Esophagus muscularis mucosa (tissue), 4 donors: ENCODE data around the gene KRT86.
"Not testable (repeated sequence)": the region's sequence is repeated elsewhere in the genome, so short reads cannot be mapped to it uniquely, and the experiment has no call there.

Experiments
- EP300 ChIP-seq: sonication (generic); formaldehyde crosslinking; IDR thresholded peaks from one replicate; pipeline ENCODE4 v1.6.1; 2017; ENCODE audit warnings: antibody characterized with exemption
- POLR2A ChIP-seq: fragments of 450-650 bp; IDR thresholded peaks from one replicate; pipeline ENCODE4 v1.6.1; 2017; ENCODE audit warnings: antibody characterized with exemption, moderate library complexity, mild to moderate bottlenecking, low read depth
- POLR2AphosphoS5 ChIP-seq, 2 donors: sonication (generic); formaldehyde crosslinking; IDR thresholded peaks; one replicate each; pipeline ENCODE4 v1.6.1; 2017; ENCODE audit warnings: antibody characterized with exemption in 2 of 2
- TF ChIP-seq, protein P1 (sequence below), 3 experiments: fragments of 200-600 bp in 2 of 3; fragments of 450-650 bp in 1 of 3; sonication (generic) in 2 of 3; IDR thresholded peaks; one replicate each; pipeline ENCODE4 v1.5.1; 2017 to 2019; ENCODE audit warnings: antibody characterized with exemption in 3 of 3, mild to moderate bottlenecking in 2 of 3, moderate library complexity in 1 of 3

DNA sequence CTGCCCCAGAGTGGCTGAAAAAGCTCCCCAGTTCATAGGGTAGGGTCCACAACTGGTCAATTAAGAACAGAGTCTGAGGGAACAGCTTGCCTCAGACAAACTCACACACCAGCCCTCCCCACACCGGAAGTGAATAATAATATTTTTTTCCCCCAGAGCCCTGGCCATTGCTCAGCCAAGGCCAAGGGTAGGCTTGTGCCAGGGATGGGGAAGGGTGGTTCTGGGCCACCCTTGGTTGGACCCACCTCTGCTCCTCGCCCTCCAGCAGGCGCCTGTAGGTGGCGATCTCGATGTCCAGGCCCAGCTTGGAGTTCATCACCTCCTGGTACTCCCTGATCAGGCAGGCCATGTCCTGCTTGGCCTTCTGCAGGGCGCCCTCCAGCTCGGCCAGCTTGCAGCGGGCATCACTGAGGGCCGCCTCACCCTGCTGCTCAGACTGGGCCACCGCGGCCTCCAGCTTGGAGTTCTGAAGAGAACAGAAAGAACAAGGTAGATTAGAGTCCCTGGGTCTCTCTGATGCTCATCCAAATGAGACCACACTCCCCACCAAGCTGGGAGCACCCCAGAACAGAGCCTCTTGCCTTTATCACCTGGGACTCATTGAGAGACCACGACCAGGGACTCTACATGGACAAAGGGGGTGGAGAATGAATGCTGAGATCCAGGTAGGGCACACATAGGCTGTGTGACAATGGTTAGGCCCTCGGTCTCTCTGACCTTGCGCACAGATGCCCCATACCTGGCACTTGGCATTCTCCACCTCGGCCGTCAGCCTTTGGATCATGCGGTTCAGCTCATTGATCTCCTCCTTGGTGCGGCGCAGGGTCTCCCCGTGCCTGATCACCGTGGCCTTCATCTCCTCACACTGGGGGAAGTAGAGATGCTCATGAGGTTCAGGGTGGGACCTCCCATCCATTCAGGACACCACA lies 12.7 kb downstream of the KRT86 start:
- TF ChIP-seq, protein P1, sequence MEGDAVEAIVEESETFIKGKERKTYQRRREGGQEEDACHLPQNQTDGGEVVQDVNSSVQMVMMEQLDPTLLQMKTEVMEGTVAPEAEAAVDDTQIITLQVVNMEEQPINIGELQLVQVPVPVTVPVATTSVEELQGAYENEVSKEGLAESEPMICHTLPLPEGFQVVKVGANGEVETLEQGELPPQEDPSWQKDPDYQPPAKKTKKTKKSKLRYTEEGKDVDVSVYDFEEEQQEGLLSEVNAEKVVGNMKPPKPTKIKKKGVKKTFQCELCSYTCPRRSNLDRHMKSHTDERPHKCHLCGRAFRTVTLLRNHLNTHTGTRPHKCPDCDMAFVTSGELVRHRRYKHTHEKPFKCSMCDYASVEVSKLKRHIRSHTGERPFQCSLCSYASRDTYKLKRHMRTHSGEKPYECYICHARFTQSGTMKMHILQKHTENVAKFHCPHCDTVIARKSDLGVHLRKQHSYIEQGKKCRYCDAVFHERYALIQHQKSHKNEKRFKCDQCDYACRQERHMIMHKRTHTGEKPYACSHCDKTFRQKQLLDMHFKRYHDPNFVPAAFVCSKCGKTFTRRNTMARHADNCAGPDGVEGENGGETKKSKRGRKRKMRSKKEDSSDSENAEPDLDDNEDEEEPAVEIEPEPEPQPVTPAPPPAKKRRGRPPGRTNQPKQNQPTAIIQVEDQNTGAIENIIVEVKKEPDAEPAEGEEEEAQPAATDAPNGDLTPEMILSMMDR (IDR thresholded peaks at IDR 0.05) = not testable (repeated sequence)
- TF ChIP-seq POLR2A; EP300; POLR2AphosphoS5 (IDR thresholded peaks at IDR 0.05): not testable (repeated sequence)
